ENCODE data around the gene CUX1. TPM values are rescaled to one million over a fixed set of nuclear protein-coding genes. Genes with fewer than 3 reads are reported as not detected.

Gene CUX1
- total and polyA plus RNA-seq, 2 of the 13 experiments (the other 11 are each of a cell fraction or from before 2014, with no cell fraction given): 13.7 to 14.9 TPM

DNA sequence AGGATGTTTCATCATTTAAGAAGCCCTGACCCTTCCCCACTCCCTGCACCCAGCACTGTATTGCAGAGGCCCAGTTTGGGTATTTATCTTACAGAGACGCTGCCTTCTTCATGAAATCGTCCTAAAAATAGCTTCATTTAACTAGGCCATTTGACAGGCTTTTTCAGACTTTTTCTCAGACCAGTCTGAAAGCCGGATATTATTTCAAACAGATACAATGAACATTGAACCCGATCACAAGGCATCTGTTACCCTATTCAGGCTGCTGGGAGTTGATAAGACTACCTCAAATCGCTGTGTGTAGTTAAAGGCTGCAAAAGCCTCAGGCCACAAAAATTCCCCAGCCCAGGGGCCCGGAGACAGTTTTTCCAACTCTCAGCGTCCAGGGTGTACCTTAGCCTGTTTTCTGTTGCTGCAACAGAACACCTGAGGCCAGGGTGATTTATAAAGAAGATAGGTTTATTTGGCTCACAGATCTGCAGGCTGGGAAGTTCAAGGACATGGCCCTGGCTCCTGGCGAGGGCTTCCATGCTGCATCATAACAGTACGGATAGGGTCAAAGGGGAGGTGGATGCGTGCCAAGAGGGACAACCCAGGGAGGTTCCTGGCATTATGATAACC, 338.5 kb downstream of the CUX1 start (continued):
- TF ChIP-seq, protein P1, sequence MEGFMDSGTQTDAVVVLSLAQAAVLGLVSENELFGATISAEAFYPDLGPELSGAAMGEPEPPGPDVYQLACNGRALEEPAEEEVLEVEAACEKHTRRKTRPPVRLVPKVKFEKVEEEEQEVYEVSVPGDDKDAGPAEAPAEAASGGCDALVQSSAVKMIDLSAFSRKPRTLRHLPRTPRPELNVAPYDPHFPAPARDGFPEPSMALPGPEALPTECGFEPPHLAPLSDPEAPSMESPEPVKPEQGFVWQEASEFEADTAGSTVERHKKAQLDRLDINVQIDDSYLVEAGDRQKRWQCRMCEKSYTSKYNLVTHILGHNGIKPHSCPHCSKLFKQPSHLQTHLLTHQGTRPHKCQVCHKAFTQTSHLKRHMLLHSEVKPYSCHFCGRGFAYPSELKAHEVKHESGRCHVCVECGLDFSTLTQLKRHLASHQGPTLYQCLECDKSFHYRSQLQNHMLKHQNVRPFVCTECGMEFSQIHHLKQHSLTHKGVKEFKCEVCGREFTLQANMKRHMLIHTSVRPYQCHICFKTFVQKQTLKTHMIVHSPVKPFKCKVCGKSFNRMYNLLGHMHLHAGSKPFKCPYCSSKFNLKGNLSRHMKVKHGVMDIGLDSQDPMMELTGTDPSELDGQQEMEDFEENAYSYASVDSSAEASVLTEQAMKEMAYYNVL (CRISPR knock-in tag; IDR thresholded peaks at IDR 0.05; ENCODE audit: borderline replicate concordance): peak; percentile 63; the same call in 1 of the 2 replicates
- TF ChIP-seq CAMTA2 (CRISPR knock-in tag; IDR thresholded peaks at IDR 0.05; ENCODE audit: borderline replicate concordance) (no peak), ZSCAN29 (CRISPR knock-in tag; conservative IDR thresholded peaks at IDR 0.05) (peak; percentile 80; the same call in 1 of the 2 replicates), ZBTB25 (CRISPR knock-in tag; IDR thresholded peaks at IDR 0.05) (0 out of 2 replicates have a peak, but pooled peaks have one; percentile 40), SPEN (CRISPR knock-in tag; IDR thresholded peaks at IDR 0.05; ENCODE audit: low read depth) (no peak), REPIN1 (CRISPR knock-in tag; IDR thresholded peaks at IDR 0.05; ENCODE audit: borderline replicate concordance, low read depth) (peak; percentile 46; the same call in 1 of the 2 replicates), GATAD2A (CRISPR knock-in tag; IDR thresholded peaks at IDR 0.05) (peak; percentile 53; the same call in 1 of the 2 replicates), GFI1 (CRISPR knock-in tag; IDR thresholded peaks at IDR 0.05; ENCODE audit: borderline replicate concordance) (peak; percentile 74), ZNF580 (CRISPR knock-in tag; IDR thresholded peaks at IDR 0.05; ENCODE audit: borderline replicate concordance, low read depth) (no peak), FOXP4 (CRISPR knock-in tag; IDR thresholded peaks at IDR 0.05) (peak; percentile 54; the same call in 1 of the 2 replicates), ELF3 (CRISPR knock-in tag; IDR thresholded peaks at IDR 0.05) (peak; percentile 49; the same call in 1 of the 2 replicates), ZNF503 (CRISPR knock-in tag; IDR thresholded peaks at IDR 0.05) (no peak), BRD4 (CRISPR knock-in tag; IDR thresholded peaks at IDR 0.05) (no peak), PATZ1 (CRISPR knock-in tag; IDR thresholded peaks at IDR 0.05) (0 out of 2 replicates have a peak, but pooled peaks have one; percentile 22), GATA4 (IDR thresholded peaks at IDR 0.05; ENCODE audit: borderline replicate concordance, low read depth) (no peak; the same call in 1 of the 2 replicates), JUN (CRISPR knock-in tag; IDR thresholded peaks at IDR 0.05) (0 out of 2 replicates have a peak, but pooled peaks have one; percentile 16), SIX1 (CRISPR knock-in tag; IDR thresholded peaks at IDR 0.05; ENCODE audit: borderline replicate concordance) (0 out of 2 replicates have a peak, but pooled peaks have one; percentile 12), TEAD3 (CRISPR knock-in tag; optimal IDR thresholded peaks at IDR 0.05; ENCODE audit: borderline replicate concordance) (peak; percentile 61)
